A549 (cell line): Measurements from ENCODE around the gene TMEM92. TPM values are rescaled to one million over a fixed set of nuclear protein-coding genes. Genes with fewer than 3 reads are reported as not detected.

ENCODE experiments used
- ATAC-seq, 2 experiments: fragments of 200-7000 bp in 1 of 2; fragments of >200 bp in 1 of 2; cut with Nextera tagmentation in 1 of 2; cut with Tn5 transposase in 1 of 2; 3 replicates each; pipeline versions ENCODE4 v1.8.0 to v1.9.1; 2018 to 2020; ENCODE audit warnings: mild to moderate bottlenecking in 1 of 2, moderate library complexity in 1 of 2
- CTCF ChIA-PET: fragments of 300-600 bp; sonication (Branson Sonifier 250); formaldehyde crosslinking; extraction: SDS; loops from one replicate; lab custom pipeline; 2021; ENCODE audit warnings: antibody characterized with exemption, inconsistent platforms; lab: Yijun Ruan, JAX
- POLR2A ChIA-PET: fragments of 350-600 bp; formaldehyde crosslinking; extraction: SDS; loops from one replicate; lab custom pipeline; 2021; ENCODE audit warnings: antibody characterized with exemption, inconsistent platforms; lab: Yijun Ruan, JAX
- DNase-seq, 2 experiments: peaks; one replicate each; pipeline versions ENCODE4 v3.0.0 to v3.0.0-alpha.2; 2011 to 2016; ENCODE audit warnings: low read depth in 1 of 2, low spot score in 1 of 2
- FAIRE-seq: peaks from 2 replicates; lab custom pipeline; 2011; peaks lifted over from hg19 to GRCh38; lab: Jason Lieb, UNC
- H3K27ac ChIP-seq, 2 experiments: fragments of >200 bp; sonication (Bioruptor Twin); formaldehyde crosslinking; 3 replicates each; pipeline ENCODE4 v1.5.1; 2016 to 2017
- H3K4me1 ChIP-seq: fragments of >200 bp; sonication (Bioruptor Twin); formaldehyde crosslinking; 3 replicates; pipeline ENCODE4 v1.6.1; 2016
- H3K4me2 ChIP-seq: fragments of >200 bp; sonication (Bioruptor Twin); formaldehyde crosslinking; 3 replicates; pipeline ENCODE4 v1.6.1; 2016
- H3K4me3 ChIP-seq: fragments of >200 bp; sonication (Bioruptor Twin); formaldehyde crosslinking; 3 replicates; pipeline ENCODE4 v1.5.1; 2016
- H3K9me3 ChIP-seq: fragments of >200 bp; sonication (Bioruptor Twin); formaldehyde crosslinking; 3 replicates; pipeline ENCODE4 v1.6.1; 2016
- ATOH8 ChIP-seq: fragments of 250-450 bp; sonication (Bioruptor Pico); IDR thresholded peaks from 2 replicates; pipeline ENCODE4 v1.5.0; 2020; ENCODE audit warnings: low read depth, mild to moderate bottlenecking, moderate library complexity
- BHLHE40 ChIP-seq: IDR thresholded peaks from 2 replicates; pipeline ENCODE4 v1.6.1; 2012; ENCODE audit warnings: low read depth, low read length, inconsistent platforms
- CBX2 ChIP-seq: fragments of 200-600 bp; sonication (generic); IDR thresholded peaks from 2 replicates; pipeline ENCODE4 v1.6.1; 2016; ENCODE audit warnings: low read depth, mild to moderate bottlenecking, borderline replicate concordance
- CBX8 ChIP-seq: fragments of 200-600 bp; sonication (generic); IDR thresholded peaks from 2 replicates; pipeline ENCODE4 v1.6.1; 2016
- CTCF ChIP-seq: fragments of >200 bp; sonication (Bioruptor Twin); formaldehyde crosslinking; IDR thresholded peaks from 3 replicates; pipeline ENCODE4 v1.5.1; 2016
- EHMT2 ChIP-seq: fragments of 200-600 bp; sonication (generic); IDR thresholded peaks from 2 replicates; pipeline ENCODE4 v1.6.1; 2016; ENCODE audit warnings: antibody characterized with exemption, low read depth, mild to moderate bottlenecking, moderate library complexity
- FOSL2 ChIP-seq, 2 experiments: fragments of 450-650 bp in 1 of 2; fragments of >200 bp in 1 of 2; sonication (Bioruptor Twin) in 1 of 2; formaldehyde crosslinking; IDR thresholded peaks; 2 replicates each; pipeline versions ENCODE4 v1.5.0 to v1.6.1; 2016 to 2020; ENCODE audit warnings: mild to moderate bottlenecking in 1 of 2, moderate library complexity in 1 of 2
- FOXS1 ChIP-seq: fragments of 250-450 bp; sonication (Bioruptor Pico); IDR thresholded peaks from 2 replicates; pipeline ENCODE4 v1.5.0; 2020; ENCODE audit warnings: mild to moderate bottlenecking, moderate library complexity
- HDAC2 ChIP-seq: fragments of 200-600 bp; sonication (generic); IDR thresholded peaks from 2 replicates; pipeline ENCODE4 v1.6.1; 2016
- KDM1A ChIP-seq: fragments of 200-600 bp; sonication (generic); IDR thresholded peaks from 2 replicates; pipeline ENCODE4 v1.6.1; 2016; ENCODE audit warnings: low read depth, mild to moderate bottlenecking
- MAFK ChIP-seq: fragments of 450-650 bp; IDR thresholded peaks from 2 replicates; pipeline ENCODE4 v1.6.1; 2014; ENCODE audit not compliant: partially characterized antibody
- MAZ ChIP-seq: fragments of 150-350 bp; IDR thresholded peaks from 2 replicates; pipeline ENCODE4 v1.6.1; 2014; ENCODE audit warnings: antibody characterized with exemption, low read depth, low read length, borderline replicate concordance
- NFE2L2 ChIP-seq: fragments of 150-350 bp; conservative IDR thresholded peaks from 2 replicates; pipeline ENCODE4 v1.6.1; 2014; ENCODE audit warnings: low read length
- PBX3 ChIP-seq: IDR thresholded peaks from 2 replicates; pipeline ENCODE4 v1.6.1; 2012
- POLR2A ChIP-seq: IDR thresholded peaks from 2 replicates; pipeline ENCODE4 v1.6.1; 2012; ENCODE audit warnings: mild to moderate bottlenecking, low read length
- POLR2AphosphoS2 ChIP-seq: conservative IDR thresholded peaks from 2 replicates; pipeline ENCODE4 v1.6.1; 2012; ENCODE audit warnings: low read length, improper control_type of control experiment, inconsistent platforms
- RARB ChIP-seq: fragments of 250-450 bp; sonication (Bioruptor Pico); IDR thresholded peaks from 2 replicates; pipeline ENCODE4 v1.8.0; 2021; ENCODE audit warnings: mild to moderate bottlenecking, moderate library complexity
- REST ChIP-seq: fragments of 200-600 bp; sonication (generic); IDR thresholded peaks from 2 replicates; pipeline ENCODE4 v1.6.1; 2016; ENCODE audit warnings: antibody characterized with exemption, mild to moderate bottlenecking, moderate library complexity
- TFCP2L1 ChIP-seq: fragments of 250-450 bp; sonication (Bioruptor Pico); IDR thresholded peaks from 2 replicates; pipeline ENCODE4 v1.5.0; 2021; ENCODE audit warnings: mild to moderate bottlenecking
- ZFP36 ChIP-seq: fragments of 450-650 bp; IDR thresholded peaks from 2 replicates; pipeline ENCODE4 v1.6.1; 2014; ENCODE audit warnings: borderline replicate concordance; ENCODE audit not compliant: partially characterized antibody
- ZSCAN20 ChIP-seq: fragments of 250-450 bp; sonication (Bioruptor Pico); IDR thresholded peaks from 2 replicates; pipeline ENCODE4 v1.8.0; 2022; ENCODE audit warnings: mild to moderate bottlenecking, moderate library complexity
- WGBS: methylation state at CpG from one replicate; pipeline ENCODE4 v1.1.6; 2017; ENCODE audit errors: missing lambda C conversion rate; 5-methylcytosine and 5-hydroxymethylcytosine counted together
- polyA plus RNA-seq, 4 experiments: library from polyadenylated mRNA; depleted of rRNA in 3 of 4; stranded (reverse); fragments of >200 nt; fragmentation: RNase III in 1 of 4; extraction: RNeasy Plus Mini Kit Qiagen cat#74134 plus additional on column Dnase treatment in 1 of 4; gene quantifications; 2 replicates in 3 of 4; 3 replicates in 1 of 4; pipeline ENCODE4 v1.2.3, GENCODE V29; 2011 to 2017

Gene TMEM92
- polyA plus RNA-seq, 2 of the 4 experiments (the other 2 are of a cell fraction), result 10.3 to 27.5 TPM

- ChIA-PET CTCF (interaction anchor here (0.5 to 41.2 kb wide), 10 partner anchors 7 to 101 kb away, joined by 3 to 1256 read pairs (median 5); partner anchors contain the start of gene COL1A1), POLR2A (no interaction called here)
- ATAC-seq (no peak), FAIRE-seq (no peak), DNase-seq (no peak)
- Histone ChIP-seq H3K4me2 (no peak overlapping the region), H3K9me3 (no peaks in the 10 kb centered on the region), H3K4me1 (peaks cover 19% of the 10 kb centered on the region), H3K4me3 (no peak overlapping the region), H3K27ac (no peak overlapping the region)
- 85% methylated on average over 14 of the region's 14 CpGs for WGBS
- TF ChIP-seq PBX3 (no peak), ZFP36 (peak; percentile 43), EHMT2 (no peak)
These were observed 12.1 kb upstream of the TMEM92 start for GRCh38 chr17:50262001-50262794.

DNA sequence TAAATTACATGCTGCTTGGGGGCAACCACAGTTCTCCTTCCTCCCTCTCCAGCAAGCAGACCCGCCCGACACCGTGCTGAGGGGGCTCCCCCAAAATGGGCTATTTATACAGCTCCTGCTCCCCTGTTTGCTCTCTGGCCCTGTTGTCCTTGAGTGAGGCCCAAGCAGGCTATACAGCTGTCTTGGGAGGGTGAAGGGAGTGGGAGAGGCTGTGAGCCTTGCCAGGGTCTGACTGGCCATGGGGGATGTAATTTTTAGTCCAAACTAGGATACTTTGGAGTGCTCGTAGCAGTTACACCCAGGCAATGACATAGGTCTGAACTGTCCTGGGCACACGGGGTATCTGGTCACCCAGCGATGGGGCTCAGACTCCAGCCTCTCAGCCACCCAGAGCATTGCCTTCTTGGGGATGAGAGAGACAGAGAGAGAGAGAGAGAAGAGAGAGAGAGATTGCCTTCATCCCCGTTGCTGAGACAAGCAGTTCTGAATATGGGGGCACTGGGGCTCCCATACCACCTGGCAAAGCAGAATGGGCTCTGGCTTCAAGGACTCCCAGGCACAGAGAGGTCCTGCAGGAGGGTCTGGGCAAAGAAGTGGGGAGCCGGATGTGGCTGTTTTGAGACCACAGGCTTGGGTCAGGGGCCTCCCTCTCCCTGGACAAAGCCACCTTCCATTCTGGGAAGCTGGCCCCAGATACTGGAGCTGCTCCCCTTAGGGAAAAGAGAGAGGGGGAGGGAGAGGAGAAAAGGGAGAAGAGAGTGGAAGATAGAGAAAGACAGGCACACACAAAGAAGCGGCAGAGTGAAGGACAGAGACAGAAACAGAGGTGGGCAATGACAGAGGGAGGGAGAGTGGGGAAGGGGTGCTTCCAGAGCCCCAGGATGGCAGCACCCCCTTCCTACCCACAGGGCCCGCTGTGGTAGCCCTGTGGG, 10.7 kb upstream of the TMEM92 start:
- Histone ChIP-seq H3K4me3 (no peak overlapping the region), H3K4me1 (peaks cover 26% of the 10 kb centered on the region), H3K9me3 (no peaks in the 10 kb centered on the region), H3K27ac (peak overlapping the region in 1 of 2 experiments; percentile 28; a peak in 1 of 6 replicates), H3K4me2 (no peak overlapping the region)
- DNase-seq (no peak), ATAC-seq (no peak), FAIRE-seq (no peak)
- WGBS, result 78% methylated on average over 10 of the region's 10 CpGs
- CTCF ChIA-PET, result interaction anchor here (0.9 to 41.2 kb wide), 7 partner anchors 9 to 103 kb away, joined by 3 to 1256 read pairs (median 8); partner anchors contain the start of gene COL1A1
- TF ChIP-seq MAZ (no peak), RARB (CRISPR knock-in tag) (no peak), BHLHE40 (no peak), POLR2AphosphoS2 (no peak), HDAC2 (no peak), NFE2L2 (no peak), CTCF (no peak), TFCP2L1 (CRISPR knock-in tag) (no peak), MAFK (no peak), KDM1A (no peak), FOXS1 (CRISPR knock-in tag) (no peak), REST (no peak), CBX2 (no peak), CBX8 (no peak), ATOH8 (CRISPR knock-in tag) (no peak), FOSL2 (IDR thresholded peaks at IDR 0.05) (no peak), FOSL2 (CRISPR knock-in tag; IDR thresholded peaks at IDR 0.05) (no peak), PBX3 (no peak), POLR2A (no peak), ZSCAN20 (CRISPR knock-in tag) (no peak), EHMT2 (no peak)
- POLR2A ChIA-PET, result no interaction called here
